ENCODE measurements around the gene DOCK2. TPM values are rescaled to one million over a fixed set of nuclear protein-coding genes. Genes with fewer than 3 reads are reported as not detected.
"Not testable (repeated sequence)": the region's sequence is repeated elsewhere in the genome, so short reads cannot be mapped to it uniquely, and the experiment has no call there.

Gene DOCK2
- total and polyA plus RNA-seq, 8 donors: 4.3 to 101 (median 5.3) TPM

GRCh38 chr5:169805527-169805934 is 168.5 kb downstream of the DOCK2 start:
- intact Hi-C loops (cut with DNase I): no loop called here
- H3K4me3 ChIP-seq: no peak overlapping the region
- H3K36me3 ChIP-seq: peaks cover 0 to 5% of the 10 kb centered on the region in 2 donors
- H3K4me1 ChIP-seq: peaks cover 0 to 20% of the 10 kb centered on the region in 2 donors
- ATAC-seq: no peak
- no peak for DNase-seq
- TF ChIP-seq, protein P1, sequence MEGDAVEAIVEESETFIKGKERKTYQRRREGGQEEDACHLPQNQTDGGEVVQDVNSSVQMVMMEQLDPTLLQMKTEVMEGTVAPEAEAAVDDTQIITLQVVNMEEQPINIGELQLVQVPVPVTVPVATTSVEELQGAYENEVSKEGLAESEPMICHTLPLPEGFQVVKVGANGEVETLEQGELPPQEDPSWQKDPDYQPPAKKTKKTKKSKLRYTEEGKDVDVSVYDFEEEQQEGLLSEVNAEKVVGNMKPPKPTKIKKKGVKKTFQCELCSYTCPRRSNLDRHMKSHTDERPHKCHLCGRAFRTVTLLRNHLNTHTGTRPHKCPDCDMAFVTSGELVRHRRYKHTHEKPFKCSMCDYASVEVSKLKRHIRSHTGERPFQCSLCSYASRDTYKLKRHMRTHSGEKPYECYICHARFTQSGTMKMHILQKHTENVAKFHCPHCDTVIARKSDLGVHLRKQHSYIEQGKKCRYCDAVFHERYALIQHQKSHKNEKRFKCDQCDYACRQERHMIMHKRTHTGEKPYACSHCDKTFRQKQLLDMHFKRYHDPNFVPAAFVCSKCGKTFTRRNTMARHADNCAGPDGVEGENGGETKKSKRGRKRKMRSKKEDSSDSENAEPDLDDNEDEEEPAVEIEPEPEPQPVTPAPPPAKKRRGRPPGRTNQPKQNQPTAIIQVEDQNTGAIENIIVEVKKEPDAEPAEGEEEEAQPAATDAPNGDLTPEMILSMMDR (IDR thresholded peaks at IDR 0.05): no peak
- no peaks in the 10 kb centered on the region for H3K27me3 ChIP-seq
- no peak overlapping the region for H3K27ac ChIP-seq
- no peaks in the 10 kb centered on the region for H3K9me3 ChIP-seq

DNA sequence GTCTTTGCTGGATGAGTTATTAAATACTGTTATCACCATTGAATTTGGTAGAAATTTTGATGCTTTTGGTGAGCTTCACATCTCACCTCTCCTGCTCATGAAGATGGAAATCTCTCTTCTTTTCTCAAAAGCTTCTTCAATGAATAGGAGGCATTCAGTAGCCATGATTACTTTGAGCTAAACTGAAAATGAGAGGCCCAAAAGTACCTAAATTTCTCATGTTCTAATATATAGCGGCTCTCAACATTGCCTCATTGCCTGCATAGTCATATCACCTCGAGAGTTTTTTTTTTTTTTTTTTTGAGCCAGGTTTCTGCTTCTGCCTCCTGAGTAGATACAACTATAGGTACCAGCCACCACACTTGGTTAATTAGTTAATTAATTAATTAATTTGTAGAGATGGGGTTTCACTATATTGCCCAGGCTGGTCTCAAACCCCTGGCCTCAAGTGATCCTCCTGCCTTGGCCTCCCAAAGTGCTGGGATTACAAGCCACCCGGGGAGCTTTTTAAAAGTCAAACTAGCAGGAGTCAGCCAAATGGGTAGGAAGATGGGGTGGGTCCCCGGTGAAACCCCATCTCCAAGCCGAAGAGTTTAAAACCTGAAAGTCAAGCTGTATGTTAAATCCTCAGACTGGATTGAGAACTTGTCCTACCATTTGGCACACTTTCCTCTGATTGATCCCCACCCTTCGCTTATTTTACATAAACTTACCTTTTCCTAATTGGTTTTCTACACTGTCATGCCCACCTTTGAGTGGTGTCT is 169.0 kb downstream of the DOCK2 start:
- H3K4me1 ChIP-seq: peaks cover 0 to 20% of the 10 kb centered on the region in 2 donors
- DNase-seq: no peak
- TF ChIP-seq, protein P1 (IDR thresholded peaks at IDR 0.05): no peak
- no peak overlapping the region for H3K4me3 ChIP-seq
- no peaks in the 10 kb centered on the region for H3K27me3 ChIP-seq
- H3K36me3 ChIP-seq: peaks cover 0 to 6% of the 10 kb centered on the region in 2 donors
- H3K9me3 ChIP-seq: no peaks in the 10 kb centered on the region
- no peak for ATAC-seq
- no peak overlapping the region for H3K27ac ChIP-seq
- intact Hi-C loops (cut with DNase I): no loop called here

GRCh38 chr5:169808118-169808581 is 171.1 kb downstream of the DOCK2 start:
- TF ChIP-seq, protein P1 (IDR thresholded peaks at IDR 0.05): no peak
- DNase-seq: no peak
- Histone ChIP-seq H3K36me3 (peaks cover 0 to 17% of the 10 kb centered on the region in 2 donors), H3K27me3 (no peaks in the 10 kb centered on the region), H3K4me1 (peaks cover 0 to 12% of the 10 kb centered on the region in 2 donors), H3K27ac (no peak overlapping the region), H3K4me3 (no peak overlapping the region), H3K9me3 (no peaks in the 10 kb centered on the region)
- intact Hi-C loops (cut with DNase I): no loop called here
- no peak for ATAC-seq

DNA sequence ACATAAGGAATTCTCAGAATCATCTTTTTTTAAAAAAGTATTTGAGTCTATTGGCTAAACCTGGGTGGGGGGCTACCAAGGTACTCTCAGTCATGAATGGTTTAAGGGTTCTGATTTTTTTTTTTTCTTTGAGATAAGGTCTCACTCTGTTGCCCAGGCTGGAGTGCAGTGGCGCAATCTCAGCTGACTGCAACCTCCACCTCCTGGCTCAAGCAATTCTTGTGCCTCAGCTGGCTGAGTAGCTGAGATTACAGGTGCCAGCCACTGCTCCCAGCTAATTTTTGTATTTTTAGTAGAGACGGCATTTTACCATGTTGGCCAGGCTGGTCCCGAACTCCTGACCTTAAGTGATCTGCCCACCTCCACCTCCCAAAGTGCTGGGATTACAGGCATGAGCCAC is 171.8 kb downstream of the DOCK2 start:
- H3K4me3 ChIP-seq; intact Hi-C loops (cut with DNase I); H3K9me3 ChIP-seq; H3K27me3 ChIP-seq; H3K27ac ChIP-seq; H3K4me1 ChIP-seq; DNase-seq; ATAC-seq: not testable (repeated sequence)
- peaks cover 0 to 14% of the 10 kb centered on the region in 2 donors for H3K36me3 ChIP-seq

GRCh38 chr5:169809281-169809680 is 172.2 kb downstream of the DOCK2 start:
- Histone ChIP-seq H3K36me3 (peaks cover 0 to 12% of the 10 kb centered on the region in 2 donors), H3K9me3 (no peaks in the 10 kb centered on the region), H3K4me3 (no peak overlapping the region), H3K27me3 (no peaks in the 10 kb centered on the region), H3K27ac (no peak overlapping the region), H3K4me1 (peaks cover 0 to 8% of the 10 kb centered on the region in 2 donors)
- intact Hi-C loops (cut with DNase I): no loop called here
- TF ChIP-seq, protein P1 (IDR thresholded peaks at IDR 0.05): no peak
- no peak for DNase-seq
- no peak for ATAC-seq
